NCI-H2227 (cell line): ENCODE measurements around the gene MEIOC.
"Not testable (repeated sequence)": the region's sequence is repeated elsewhere in the genome, so short reads cannot be mapped to it uniquely, and the experiment has no call there.

Source experiments
- DNase-seq: peaks from one replicate; lab custom pipeline; 2025; ENCODE audit not compliant: unreplicated experiment; lab: John Stamatoyannopoulos, UW

MEIOC gene

GRCh38 chr17:44655983-44656710, at the start of gene MEIOC:
MEIOC (plus strand) TSS chr17:44656468; CDS start chr17:44656614, 146 bp downstream.
- peak; percentile 87 for DNase-seq

- no peak for DNase-seq
Measured at GRCh38 chr17:44606658-44607057, 49.6 kb upstream of the MEIOC start.

GRCh38 chr17:44607836-44608690, 48.2 kb upstream of the MEIOC start:
- DNase-seq, result no peak

GRCh38 chr17:44608727-44609435, 47.4 kb upstream of the MEIOC start:
- DNase-seq, result no peak

GRCh38 chr17:44610331-44610730, 45.9 kb upstream of the MEIOC start:
- no peak for DNase-seq

GRCh38 chr17:44610871-44611270, 45.4 kb upstream of the MEIOC start:
- DNase-seq, result no peak

- no peak for DNase-seq
Measured at GRCh38 chr17:44614862-44615261, 41.4 kb upstream of the MEIOC start.

GRCh38 chr17:44618652-44619051, 37.6 kb upstream of the MEIOC start:
- DNase-seq, result not testable (repeated sequence)

GRCh38 chr17:44623070-44623725, 33.1 kb upstream of the MEIOC start:
- no peak for DNase-seq

GRCh38 chr17:44627513-44628242, 28.6 kb upstream of the MEIOC start:
- DNase-seq, result peak; percentile 67

GRCh38 chr17:44628243-44629188, 27.8 kb upstream of the MEIOC start:
- DNase-seq, result peak; percentile 90

GRCh38 chr17:44629314-44629713, 27.0 kb upstream of the MEIOC start:
- no peak for DNase-seq

- DNase-seq, result no peak
Measured at GRCh38 chr17:44630703-44631102, 25.6 kb upstream of the MEIOC start.

- no peak for DNase-seq
Measured at GRCh38 chr17:44633998-44634397, 22.3 kb upstream of the MEIOC start.

GRCh38 chr17:44634401-44634800, 21.9 kb upstream of the MEIOC start:
- DNase-seq, result not testable (repeated sequence)

GRCh38 chr17:44636562-44636961, 19.7 kb upstream of the MEIOC start:
- DNase-seq, result peak; percentile 30

GRCh38 chr17:44637066-44637465, 19.2 kb upstream of the MEIOC start:
- DNase-seq, result no peak

- no peak for DNase-seq
Measured at GRCh38 chr17:44642834-44643233, 13.4 kb upstream of the MEIOC start.

GRCh38 chr17:44645341-44645740, 10.9 kb upstream of the MEIOC start:
- no peak for DNase-seq
